ENCODE data around the gene TSC22D1. TPM values are rescaled to one million over a fixed set of nuclear protein-coding genes. Genes with fewer than 3 reads are reported as not detected.

TSC22D1 gene
- total RNA-seq, 1 donor from 2014 or later: 181 TPM

- no peak for TF ChIP-seq EZH2 (IDR thresholded peaks at IDR 0.05)
- no peak for TF ChIP-seq EZH2phosphoT487 (IDR thresholded peaks at IDR 0.05)
- Histone ChIP-seq H3K4me1 (peaks cover 27% of the 10 kb centered on the region), H3K4me2 (peak overlapping the region; percentile 87), H2AFZ (replicated peaks) (no peak overlapping the region), H3K27me3 (no peaks in the 10 kb centered on the region), H3K9me3 (ENCODE audit: low read depth) (no peaks in the 10 kb centered on the region), H3K9ac (peak overlapping the region; percentile 99), H3F3A (ENCODE audit: low read depth) (peaks cover 55% of the 10 kb centered on the region), H3K4me3 (peak overlapping the region; percentile 84), H3K79me2 (ENCODE audit: low read depth) (peaks cover 73% of the 10 kb centered on the region), H3K27ac (peak overlapping the region; percentile 99), H4K20me1 (ENCODE audit: low read depth) (peaks cover 52% of the 10 kb centered on the region), H3K36me3 (peaks cover 14% of the 10 kb centered on the region)
- Mint-ChIP-seq H3K27ac (peak overlapping the region; percentile 99), H3K36me3 (peaks cover 31% of the 10 kb centered on the region), H3K27me3 (ENCODE audit: insufficient read depth, low read depth) (peaks cover 2% of the 10 kb centered on the region), H3K4me1 (peaks cover 54% of the 10 kb centered on the region), H3K9me3 (no peaks in the 10 kb centered on the region), H3K4me3 (peak overlapping the region; percentile 98)
- DNase-seq (ENCODE audit: low spot score): peak; percentile 97
Measured at GRCh38 chr13:44436589-44437337, 139.4 kb downstream of the TSC22D1 start.

GRCh38 chr13:44435919-44436510, 140.1 kb downstream of the TSC22D1 start:
- no peaks in the 10 kb centered on the region for H3K9me3 Mint-ChIP-seq
- H3K27me3 Mint-ChIP-seq (ENCODE audit: insufficient read depth, low read depth): peaks cover 2% of the 10 kb centered on the region
- peak overlapping the region; percentile 98 for H3K4me3 Mint-ChIP-seq
- H3K9me3 ChIP-seq (ENCODE audit: low read depth): no peaks in the 10 kb centered on the region
- no peak for DNase-seq (ENCODE audit: low spot score)
- no peak for TF ChIP-seq EZH2phosphoT487 (IDR thresholded peaks at IDR 0.05)
- TF ChIP-seq EZH2 (IDR thresholded peaks at IDR 0.05): no peak
- TF ChIP-seq, protein P1, sequence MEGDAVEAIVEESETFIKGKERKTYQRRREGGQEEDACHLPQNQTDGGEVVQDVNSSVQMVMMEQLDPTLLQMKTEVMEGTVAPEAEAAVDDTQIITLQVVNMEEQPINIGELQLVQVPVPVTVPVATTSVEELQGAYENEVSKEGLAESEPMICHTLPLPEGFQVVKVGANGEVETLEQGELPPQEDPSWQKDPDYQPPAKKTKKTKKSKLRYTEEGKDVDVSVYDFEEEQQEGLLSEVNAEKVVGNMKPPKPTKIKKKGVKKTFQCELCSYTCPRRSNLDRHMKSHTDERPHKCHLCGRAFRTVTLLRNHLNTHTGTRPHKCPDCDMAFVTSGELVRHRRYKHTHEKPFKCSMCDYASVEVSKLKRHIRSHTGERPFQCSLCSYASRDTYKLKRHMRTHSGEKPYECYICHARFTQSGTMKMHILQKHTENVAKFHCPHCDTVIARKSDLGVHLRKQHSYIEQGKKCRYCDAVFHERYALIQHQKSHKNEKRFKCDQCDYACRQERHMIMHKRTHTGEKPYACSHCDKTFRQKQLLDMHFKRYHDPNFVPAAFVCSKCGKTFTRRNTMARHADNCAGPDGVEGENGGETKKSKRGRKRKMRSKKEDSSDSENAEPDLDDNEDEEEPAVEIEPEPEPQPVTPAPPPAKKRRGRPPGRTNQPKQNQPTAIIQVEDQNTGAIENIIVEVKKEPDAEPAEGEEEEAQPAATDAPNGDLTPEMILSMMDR (IDR thresholded peaks at IDR 0.05): no peak
- no peak overlapping the region for H2AFZ ChIP-seq (replicated peaks)
- H3K36me3 Mint-ChIP-seq: peaks cover 31% of the 10 kb centered on the region
- H4K20me1 ChIP-seq (ENCODE audit: low read depth): peaks cover 54% of the 10 kb centered on the region
- peak overlapping the region; percentile 82 for H3K4me2 ChIP-seq
- H3K4me1 Mint-ChIP-seq: peaks cover 58% of the 10 kb centered on the region
- peaks cover 63% of the 10 kb centered on the region for H3F3A ChIP-seq (ENCODE audit: low read depth)
- peaks cover 66% of the 10 kb centered on the region for H3K79me2 ChIP-seq (ENCODE audit: low read depth)
- H3K36me3 ChIP-seq: peaks cover 14% of the 10 kb centered on the region
- H3K4me3 ChIP-seq: peak overlapping the region; percentile 84
- H3K9ac ChIP-seq: peak overlapping the region; percentile 99
- H3K27me3 ChIP-seq: no peaks in the 10 kb centered on the region
- H3K27ac ChIP-seq: peak overlapping the region; percentile 99
- peaks cover 27% of the 10 kb centered on the region for H3K4me1 ChIP-seq
- peak overlapping the region; percentile 99 for H3K27ac Mint-ChIP-seq

GRCh38 chr13:44435142-44435918, 140.8 kb downstream of the TSC22D1 start:
- DNase-seq (ENCODE audit: low spot score): peak; percentile 99
- Histone ChIP-seq H3K4me1 (peaks cover 27% of the 10 kb centered on the region), H3K4me2 (peak overlapping the region; percentile 97), H3K27ac (peak overlapping the region; percentile 99), H3F3A (ENCODE audit: low read depth) (peaks cover 68% of the 10 kb centered on the region), H3K79me2 (ENCODE audit: low read depth) (peaks cover 62% of the 10 kb centered on the region), H3K9ac (peak overlapping the region; percentile 99), H2AFZ (replicated peaks) (no peak overlapping the region), H4K20me1 (ENCODE audit: low read depth) (peaks cover 49% of the 10 kb centered on the region), H3K27me3 (no peaks in the 10 kb centered on the region), H3K36me3 (peaks cover 14% of the 10 kb centered on the region), H3K4me3 (peak overlapping the region; percentile 84), H3K9me3 (ENCODE audit: low read depth) (no peaks in the 10 kb centered on the region)
- Mint-ChIP-seq H3K9me3 (no peaks in the 10 kb centered on the region), H3K4me3 (peak overlapping the region; percentile 98), H3K4me1 (peaks cover 55% of the 10 kb centered on the region), H3K27ac (peak overlapping the region; percentile 99), H3K36me3 (peaks cover 31% of the 10 kb centered on the region), H3K27me3 (ENCODE audit: insufficient read depth, low read depth) (peaks cover 2% of the 10 kb centered on the region)
- TF ChIP-seq, protein P1 (IDR thresholded peaks at IDR 0.05): no peak
- TF ChIP-seq EZH2phosphoT487 (IDR thresholded peaks at IDR 0.05) (no peak), EZH2 (IDR thresholded peaks at IDR 0.05) (no peak)

Data from neural progenitor cell (in vitro differentiated cells).